ENCODE results near the gene GAS2L1.

Gene GAS2L1

DNA sequence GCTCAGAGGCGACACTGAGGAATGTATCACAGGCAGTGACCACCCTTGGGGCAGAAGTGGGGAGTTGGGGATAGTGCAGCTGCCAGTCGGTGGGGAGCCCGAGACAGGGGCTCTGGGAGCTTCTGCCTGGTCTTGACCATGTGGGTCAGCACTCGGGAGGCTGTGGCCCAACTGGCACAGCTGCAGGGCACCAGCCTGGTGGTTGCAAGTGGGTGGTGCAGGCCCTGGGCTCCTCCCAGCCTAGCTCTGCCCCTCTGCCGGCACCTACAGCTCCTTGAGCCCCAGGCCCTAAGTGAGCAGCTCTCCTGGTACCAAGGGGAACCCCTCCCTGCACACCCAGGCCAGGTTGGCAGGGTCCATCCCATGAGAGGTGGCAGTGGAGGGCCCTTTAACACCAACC, 21.6 kb downstream of the GAS2L1 start:
- DNase-seq (ENCODE audit: low read depth): no peak
- TF ChIP-seq, protein P1, sequence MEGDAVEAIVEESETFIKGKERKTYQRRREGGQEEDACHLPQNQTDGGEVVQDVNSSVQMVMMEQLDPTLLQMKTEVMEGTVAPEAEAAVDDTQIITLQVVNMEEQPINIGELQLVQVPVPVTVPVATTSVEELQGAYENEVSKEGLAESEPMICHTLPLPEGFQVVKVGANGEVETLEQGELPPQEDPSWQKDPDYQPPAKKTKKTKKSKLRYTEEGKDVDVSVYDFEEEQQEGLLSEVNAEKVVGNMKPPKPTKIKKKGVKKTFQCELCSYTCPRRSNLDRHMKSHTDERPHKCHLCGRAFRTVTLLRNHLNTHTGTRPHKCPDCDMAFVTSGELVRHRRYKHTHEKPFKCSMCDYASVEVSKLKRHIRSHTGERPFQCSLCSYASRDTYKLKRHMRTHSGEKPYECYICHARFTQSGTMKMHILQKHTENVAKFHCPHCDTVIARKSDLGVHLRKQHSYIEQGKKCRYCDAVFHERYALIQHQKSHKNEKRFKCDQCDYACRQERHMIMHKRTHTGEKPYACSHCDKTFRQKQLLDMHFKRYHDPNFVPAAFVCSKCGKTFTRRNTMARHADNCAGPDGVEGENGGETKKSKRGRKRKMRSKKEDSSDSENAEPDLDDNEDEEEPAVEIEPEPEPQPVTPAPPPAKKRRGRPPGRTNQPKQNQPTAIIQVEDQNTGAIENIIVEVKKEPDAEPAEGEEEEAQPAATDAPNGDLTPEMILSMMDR (IDR thresholded peaks at IDR 0.05; ENCODE audit: control insufficient read depth, extremely low read depth, insufficient read depth): no peak
- no peak overlapping the region for H3K4me3 ChIP-seq (ENCODE audit: low read depth, low read length)

DNA sequence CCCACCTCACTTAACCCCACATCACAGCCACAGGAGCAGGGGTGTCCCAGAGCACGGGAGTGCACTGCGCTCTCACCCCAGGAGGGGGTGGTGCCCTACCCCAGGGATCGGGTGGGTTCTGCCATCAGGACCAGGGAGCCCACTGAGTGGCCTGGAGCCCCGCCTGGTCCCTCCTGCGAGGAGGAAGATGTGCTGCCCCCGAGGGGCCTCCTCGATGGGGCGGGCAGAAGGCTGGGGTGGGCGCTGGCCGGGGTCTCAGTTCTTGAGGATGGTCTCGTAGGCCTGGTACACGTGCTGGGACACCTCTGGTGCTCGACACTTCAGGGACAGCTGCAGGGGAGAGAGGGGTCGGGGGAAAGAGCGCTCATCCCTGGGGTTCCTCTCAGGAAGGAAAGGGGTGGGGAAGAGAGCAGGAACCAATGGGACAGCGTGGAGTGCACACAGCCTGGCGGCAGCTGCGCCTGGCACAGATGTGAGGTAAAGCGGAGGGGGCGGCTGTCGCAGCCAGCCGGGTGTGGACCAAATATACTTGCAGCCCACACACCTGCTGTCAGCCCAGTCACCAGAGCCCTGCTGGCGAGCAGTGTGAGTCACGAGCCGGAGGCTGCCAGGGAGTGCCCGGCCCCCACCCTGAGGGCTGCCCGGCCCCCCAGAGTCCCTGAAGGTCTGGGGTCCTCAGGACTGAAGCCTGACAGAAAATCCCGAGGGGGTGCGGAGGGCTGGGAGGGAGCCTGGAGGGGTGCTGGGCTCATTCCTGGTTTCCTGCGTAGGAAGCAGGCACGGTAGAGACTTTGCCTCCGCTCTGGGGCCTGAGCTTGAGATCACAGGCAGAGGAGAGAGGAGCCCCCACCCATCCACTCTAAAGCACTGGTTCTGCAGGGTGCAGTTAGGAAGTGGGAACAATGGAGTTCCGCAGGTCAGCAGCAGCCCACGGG, 22.4 kb downstream of the GAS2L1 start:
- TF ChIP-seq, protein P1 (IDR thresholded peaks at IDR 0.05; ENCODE audit: control insufficient read depth, extremely low read depth, insufficient read depth): no peak
- no peak for DNase-seq (ENCODE audit: low read depth)

DNA sequence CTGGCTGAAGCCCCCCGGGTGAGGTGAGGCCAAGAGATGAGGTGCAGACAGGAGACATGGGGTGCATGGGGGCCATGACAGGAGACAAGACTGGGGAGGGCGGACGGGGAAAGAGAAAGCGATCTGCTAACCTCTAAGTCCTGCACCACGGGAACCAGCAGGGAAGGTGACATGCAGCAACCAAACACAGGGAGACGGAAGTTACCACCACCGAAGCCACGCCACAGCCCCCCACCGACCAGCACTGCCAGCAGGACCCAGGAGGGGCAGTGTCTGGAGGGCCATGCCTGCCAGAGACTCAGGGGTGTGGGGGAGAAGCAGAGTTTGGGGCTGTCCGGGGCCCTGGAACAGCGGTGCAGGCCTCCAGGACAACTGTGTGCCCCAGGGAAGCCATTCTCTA, 23.1 kb downstream of the GAS2L1 start:
- DNase-seq (ENCODE audit: low read depth): no peak
- no peak overlapping the region for H3K4me3 ChIP-seq (ENCODE audit: low read depth, low read length)
- TF ChIP-seq, protein P1 (IDR thresholded peaks at IDR 0.05; ENCODE audit: control insufficient read depth, extremely low read depth, insufficient read depth): no peak

More for the DNA sequence above, 22.4 kb downstream of the GAS2L1 start:
- H3K4me3 ChIP-seq (ENCODE audit: low read depth, low read length): no peak overlapping the region

DNA sequence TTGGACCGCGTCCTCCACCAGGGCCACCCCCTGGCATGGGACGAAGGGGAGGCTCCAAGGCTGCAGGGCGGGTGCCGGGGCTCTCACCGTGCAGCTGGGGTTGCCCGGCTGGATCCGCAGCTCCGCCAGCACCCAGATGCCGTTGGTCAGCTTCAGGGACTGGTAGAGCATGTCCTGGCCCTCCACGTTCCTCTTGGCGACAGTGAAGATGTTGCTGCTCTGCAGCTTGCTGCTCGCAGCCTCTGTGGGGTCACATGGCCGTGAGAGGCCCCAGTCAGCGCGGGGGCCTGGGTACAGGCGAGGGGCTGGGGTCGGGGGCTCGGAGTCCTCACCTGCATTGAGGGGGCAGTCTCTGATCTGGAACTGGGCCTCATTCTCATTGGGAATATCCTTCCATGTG, 23.8 kb downstream of the GAS2L1 start:
- no peak overlapping the region for H3K4me3 ChIP-seq (ENCODE audit: low read depth, low read length)
- TF ChIP-seq, protein P1 (IDR thresholded peaks at IDR 0.05; ENCODE audit: control insufficient read depth, extremely low read depth, insufficient read depth): no peak
- DNase-seq (ENCODE audit: low read depth): no peak

DNA sequence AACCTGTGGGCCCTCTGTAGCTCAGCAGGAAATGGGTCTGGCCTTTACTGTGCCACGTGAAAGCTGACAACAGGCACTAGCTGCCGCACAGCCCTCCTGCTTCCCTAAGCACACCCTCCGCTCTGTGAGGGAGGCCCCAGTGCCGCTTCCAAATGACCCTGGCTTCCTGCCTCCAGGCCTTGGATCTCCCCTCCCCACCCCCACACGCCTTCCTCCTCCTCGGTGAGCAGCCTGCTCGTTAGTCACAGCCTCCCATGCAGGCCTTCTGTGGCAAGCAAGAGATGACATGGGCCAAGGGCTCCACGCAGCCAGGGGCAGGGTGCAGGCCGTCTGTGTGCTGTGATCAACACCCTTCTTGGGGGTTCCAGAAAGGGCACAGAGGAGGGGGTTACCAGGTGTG, 24.3 kb downstream of the GAS2L1 start:
- H3K4me3 ChIP-seq (ENCODE audit: low read depth, low read length): no peak overlapping the region
- DNase-seq (ENCODE audit: low read depth): no peak
- TF ChIP-seq, protein P1 (IDR thresholded peaks at IDR 0.05; ENCODE audit: control insufficient read depth, extremely low read depth, insufficient read depth): no peak

DNA sequence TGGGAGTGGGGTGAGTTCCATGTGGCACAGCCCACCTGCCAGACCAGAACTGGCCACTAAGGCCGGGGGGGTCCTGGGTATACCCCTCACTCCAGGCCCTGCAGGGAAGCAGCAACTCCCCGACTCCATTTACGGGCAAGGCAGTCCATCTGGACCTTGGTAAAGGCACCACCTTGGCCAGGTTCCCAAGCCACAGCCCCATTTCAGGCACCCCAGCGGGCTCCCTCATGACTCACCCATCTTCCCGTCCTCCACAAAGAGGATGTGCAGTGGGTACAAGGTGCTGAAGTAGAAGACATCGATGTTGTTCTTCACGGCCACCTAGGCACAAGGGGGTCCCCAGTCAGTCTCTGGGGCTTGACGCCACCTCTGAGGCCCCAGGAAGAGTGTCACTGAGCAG, 24.8 kb downstream of the GAS2L1 start:
- TF ChIP-seq, protein P1 (IDR thresholded peaks at IDR 0.05; ENCODE audit: control insufficient read depth, extremely low read depth, insufficient read depth): no peak
- H3K4me3 ChIP-seq (ENCODE audit: low read depth, low read length): no peak overlapping the region
- DNase-seq (ENCODE audit: low read depth): no peak

Measured in LNCaP clone FGC (cell line).